Activated T-cell treated with anti-CD3 and anti-CD28 coated beads, Interleukin-2, amount 50 U/mL, for 48 hours (primary cell): ENCODE results near the gene ABCA12.
"Not testable (repeated sequence)": the region's sequence is repeated elsewhere in the genome, so short reads cannot be mapped to it uniquely, and the experiment has no call there.

ENCODE experiments used
- DNase-seq, 2 experiments: peaks; one replicate each; pipeline ENCODE4 v3.0.0-alpha.2; 2020

ABCA12 gene, protein sequence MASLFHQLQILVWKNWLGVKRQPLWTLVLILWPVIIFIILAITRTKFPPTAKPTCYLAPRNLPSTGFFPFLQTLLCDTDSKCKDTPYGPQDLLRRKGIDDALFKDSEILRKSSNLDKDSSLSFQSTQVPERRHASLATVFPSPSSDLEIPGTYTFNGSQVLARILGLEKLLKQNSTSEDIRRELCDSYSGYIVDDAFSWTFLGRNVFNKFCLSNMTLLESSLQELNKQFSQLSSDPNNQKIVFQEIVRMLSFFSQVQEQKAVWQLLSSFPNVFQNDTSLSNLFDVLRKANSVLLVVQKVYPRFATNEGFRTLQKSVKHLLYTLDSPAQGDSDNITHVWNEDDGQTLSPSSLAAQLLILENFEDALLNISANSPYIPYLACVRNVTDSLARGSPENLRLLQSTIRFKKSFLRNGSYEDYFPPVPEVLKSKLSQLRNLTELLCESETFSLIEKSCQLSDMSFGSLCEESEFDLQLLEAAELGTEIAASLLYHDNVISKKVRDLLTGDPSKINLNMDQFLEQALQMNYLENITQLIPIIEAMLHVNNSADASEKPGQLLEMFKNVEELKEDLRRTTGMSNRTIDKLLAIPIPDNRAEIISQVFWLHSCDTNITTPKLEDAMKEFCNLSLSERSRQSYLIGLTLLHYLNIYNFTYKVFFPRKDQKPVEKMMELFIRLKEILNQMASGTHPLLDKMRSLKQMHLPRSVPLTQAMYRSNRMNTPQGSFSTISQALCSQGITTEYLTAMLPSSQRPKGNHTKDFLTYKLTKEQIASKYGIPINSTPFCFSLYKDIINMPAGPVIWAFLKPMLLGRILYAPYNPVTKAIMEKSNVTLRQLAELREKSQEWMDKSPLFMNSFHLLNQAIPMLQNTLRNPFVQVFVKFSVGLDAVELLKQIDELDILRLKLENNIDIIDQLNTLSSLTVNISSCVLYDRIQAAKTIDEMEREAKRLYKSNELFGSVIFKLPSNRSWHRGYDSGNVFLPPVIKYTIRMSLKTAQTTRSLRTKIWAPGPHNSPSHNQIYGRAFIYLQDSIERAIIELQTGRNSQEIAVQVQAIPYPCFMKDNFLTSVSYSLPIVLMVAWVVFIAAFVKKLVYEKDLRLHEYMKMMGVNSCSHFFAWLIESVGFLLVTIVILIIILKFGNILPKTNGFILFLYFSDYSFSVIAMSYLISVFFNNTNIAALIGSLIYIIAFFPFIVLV (N-terminal part only)

DNA sequence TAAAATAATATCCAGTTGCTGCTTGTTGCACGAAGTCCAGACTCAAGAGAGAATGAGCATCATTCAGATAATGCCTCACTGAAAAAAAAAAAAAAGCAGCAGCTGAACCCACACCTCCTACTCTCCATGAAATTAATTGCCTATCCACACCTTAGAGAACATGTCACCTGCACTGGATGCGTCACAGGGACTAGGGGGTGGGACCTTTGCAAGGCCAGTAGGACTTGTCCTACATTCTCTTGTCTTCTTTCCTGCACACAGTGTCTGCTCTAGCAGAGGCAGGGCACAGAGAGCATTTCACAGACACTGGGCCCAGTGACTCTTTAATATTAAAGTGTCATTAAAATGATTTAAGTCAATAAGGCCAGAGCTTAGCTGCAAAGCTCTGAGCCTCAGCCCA lies at the start of gene ABCA12:
ABCA12 (minus strand) TSS at position 148 of the 400 bp plus-strand sequence. CDS start 418 bp downstream, outside the sequence.
- no peak for DNase-seq

DNA sequence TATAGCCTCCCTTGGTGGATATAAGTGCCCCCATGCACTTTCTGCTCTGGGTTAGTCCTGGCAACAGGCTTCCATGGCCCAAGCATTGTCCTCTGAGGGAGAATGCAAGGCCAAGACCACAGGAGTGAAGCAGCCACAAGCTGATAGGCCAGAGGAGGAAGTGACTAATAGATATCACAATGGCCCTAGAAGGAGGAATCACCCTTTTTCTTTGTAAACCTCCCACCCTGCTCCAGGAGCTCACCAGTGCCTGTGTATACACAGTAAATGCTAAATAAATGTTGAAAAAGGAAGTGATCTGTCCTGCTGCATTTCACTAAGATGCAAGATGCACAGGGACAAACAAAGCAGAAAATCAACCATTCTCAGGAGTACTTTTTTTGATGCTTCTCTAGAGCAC lies 49.7 kb upstream of the ABCA12 start:
- no peak for DNase-seq

DNA sequence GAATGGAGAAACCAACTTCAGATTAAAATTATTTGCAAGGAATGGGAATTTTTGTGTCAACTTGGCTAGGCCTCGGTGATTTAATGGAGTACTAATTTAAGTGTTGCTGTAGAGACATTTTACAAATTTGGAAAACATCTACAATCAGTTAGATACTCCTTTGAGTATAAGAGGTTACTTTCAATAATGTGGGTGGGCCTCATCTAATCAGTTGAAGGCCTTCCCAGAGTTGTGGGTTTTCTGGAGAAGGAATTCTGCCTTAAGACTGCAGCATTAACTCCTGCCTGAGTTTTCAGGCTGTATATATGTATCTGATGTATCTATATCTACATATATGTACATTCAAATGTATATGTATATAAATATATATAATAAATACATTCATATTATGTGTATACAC lies 47.6 kb upstream of the ABCA12 start:
- no peak for DNase-seq

DNA sequence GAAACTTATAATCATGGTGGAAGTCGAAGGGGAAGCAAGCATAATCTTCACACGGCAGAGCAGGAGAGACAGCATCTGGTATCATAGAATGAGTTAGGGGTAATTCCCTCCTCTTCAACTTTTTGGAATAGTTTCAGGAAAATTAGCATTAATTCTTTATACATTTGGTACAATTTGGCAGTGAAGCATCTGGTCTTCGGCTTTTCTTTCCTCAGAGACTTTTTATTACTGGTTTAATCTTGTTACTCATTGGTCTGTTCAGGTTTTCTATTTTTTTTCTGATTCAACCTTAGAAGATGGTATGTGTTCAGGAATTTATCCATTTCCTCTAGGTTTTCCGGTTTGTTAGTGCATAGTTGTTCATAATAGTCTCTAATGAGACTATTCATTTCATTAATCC lies 39.7 kb upstream of the ABCA12 start:
- DNase-seq = no peak

DNA sequence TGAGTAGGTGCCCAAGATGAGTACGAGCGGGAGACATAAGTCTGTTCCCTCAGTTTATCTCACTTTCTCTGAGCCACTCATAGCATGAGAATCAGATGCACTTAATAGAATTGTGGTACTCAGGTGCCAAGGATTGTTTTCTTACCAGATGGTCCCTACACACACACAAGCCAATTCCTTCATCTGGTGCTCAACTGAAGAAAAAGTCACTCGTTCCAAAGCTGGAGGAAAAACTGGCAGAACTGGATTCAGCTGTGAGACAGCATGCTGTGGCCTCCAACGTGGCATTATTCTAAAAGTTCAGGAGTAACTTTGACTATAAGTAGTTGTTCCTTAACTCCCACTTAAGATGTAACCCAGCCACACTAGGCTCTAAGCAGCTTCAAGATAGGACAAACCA lies 33.4 kb upstream of the ABCA12 start:
- no peak for DNase-seq

DNA sequence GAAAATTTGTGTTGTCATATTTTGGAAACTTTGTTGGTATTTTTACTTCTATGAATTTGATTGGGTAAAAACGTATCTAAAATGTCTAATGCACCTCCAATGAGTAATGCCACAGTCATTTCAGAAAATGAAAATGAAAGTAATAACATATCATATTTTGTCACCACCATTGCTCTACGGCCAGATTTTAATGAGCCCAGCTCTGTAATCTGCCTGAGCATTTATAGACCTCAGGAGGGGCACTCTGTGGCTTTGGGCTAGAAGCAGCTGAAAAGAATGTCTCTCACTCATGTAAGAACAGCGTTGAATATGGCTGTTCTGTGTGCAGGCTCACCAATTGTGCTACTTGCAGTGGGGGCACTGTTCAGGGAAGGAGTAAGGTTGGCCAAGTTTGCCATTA lies 32.7 kb upstream of the ABCA12 start:
- DNase-seq = no peak

DNA sequence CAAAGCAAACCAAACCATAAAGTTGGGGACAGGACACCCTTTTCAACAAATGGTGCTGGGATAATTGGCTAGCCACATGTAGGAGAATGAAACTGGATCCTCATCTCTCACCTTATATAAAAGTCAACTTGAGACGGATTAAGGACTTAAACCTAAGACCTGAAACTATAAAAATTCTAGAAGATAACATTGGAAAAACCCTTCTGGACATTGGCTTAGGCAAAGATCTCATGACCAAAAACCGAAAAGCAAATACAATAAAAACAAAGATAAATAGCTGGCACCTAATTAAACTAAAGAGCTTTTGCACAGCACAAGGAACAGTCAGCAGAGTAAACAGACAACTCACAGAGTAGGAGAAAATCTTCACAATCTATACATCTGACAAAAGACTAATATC lies 28.1 kb upstream of the ABCA12 start:
- DNase-seq = not testable (repeated sequence)

DNA sequence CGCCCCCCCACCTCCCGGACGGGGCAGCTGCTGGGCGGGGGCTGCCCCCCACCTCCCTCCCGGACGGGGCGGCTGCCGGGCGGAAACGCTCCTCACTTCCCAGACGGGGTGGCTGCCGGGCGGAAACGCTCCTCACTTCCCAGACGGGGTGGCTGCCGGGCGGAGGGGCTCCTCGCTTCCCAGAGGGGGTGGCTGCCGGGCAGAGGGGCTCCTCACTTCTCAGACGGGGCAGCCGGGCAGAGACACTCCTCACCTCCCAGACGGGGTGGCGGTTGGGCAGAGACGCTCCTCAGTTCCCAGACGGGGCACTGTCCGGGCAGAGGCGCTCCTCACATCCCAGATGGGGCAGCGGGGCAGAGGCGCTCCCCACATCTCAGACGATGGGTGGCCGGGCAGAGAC lies 24.9 kb upstream of the ABCA12 start:
- DNase-seq = not testable (repeated sequence)

DNA sequence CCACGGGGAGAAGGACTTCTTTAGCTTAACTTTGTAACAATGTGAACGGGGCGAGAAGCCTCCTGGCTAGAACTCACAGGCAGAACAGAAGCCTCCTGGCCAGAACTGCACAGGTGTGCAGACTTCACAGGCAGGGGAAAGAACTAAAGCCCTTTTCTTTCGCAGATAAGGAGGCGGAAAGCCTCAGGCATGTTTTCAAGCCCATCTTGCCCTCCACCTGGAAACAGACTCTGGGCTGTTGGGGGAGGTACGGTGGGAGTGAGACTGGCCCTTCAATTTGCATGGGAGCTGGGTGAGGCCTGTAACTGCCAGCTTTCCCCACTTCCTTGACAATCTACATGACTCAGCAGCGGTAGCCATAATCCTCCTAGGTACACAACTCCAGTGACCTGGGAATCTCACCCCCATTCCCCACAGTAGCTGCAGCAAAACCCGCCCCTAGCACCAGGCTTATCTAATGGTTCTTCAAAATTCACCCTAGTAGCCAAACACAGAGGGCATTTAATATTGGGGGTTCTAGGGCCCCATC lies 22.9 kb upstream of the ABCA12 start:
- no peak for DNase-seq

DNA sequence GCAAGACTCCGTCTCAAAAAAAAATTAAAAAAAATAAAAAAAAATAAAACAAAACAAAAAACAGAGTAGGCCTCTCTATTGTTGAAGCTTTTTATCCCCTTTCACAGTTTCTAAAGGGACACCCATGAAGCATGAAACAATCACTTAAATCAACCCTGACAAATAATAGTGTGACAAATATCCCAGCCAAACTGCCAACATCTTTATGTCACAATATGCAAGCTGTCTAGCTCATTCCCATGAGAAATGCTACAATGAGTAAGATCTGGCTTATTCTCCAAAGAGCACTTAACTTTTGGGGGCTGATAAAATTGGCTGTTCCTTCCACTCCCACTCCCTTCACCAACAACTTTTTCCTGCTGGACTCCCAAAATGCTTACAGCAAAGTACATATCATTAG lies 21.7 kb upstream of the ABCA12 start:
- no peak for DNase-seq

DNA sequence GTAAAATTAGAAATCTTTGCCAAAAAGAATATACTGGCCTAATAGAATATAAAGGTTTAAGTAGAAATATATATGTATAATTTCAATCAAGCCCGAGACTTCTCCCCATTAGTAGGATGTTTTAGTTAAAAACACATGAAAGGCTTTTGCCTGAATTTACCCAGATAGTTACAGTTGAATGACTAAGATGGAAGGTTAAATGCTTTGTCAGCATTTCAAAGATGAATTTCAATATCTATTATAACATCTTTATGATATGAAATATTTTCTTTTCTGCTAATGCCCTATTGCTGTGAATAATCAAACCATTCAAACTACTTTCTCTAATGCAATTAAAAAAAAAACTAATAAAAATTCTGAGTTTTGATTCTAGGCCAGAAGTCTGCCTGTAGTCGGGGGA lies 18.0 kb upstream of the ABCA12 start:
- no peak for DNase-seq

DNA sequence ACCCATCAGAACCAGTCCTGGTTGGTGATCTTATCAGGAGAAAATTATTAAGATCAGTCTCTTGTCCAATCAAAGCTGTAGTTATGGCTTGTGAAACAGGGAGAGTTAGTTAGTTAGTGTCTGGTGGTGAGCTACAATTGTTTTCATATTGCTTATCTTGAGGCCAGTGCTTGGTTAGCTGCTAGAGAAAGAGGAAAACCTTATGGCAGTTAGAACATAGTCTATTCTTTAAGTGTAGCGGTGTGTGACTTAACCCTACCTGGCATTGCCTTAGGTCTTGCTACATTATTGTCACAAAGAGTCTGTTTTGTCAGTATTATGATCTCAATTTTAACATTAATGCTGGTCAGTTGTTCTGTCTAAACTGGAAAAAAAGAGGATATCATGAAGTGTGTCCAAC lies 11.5 kb upstream of the ABCA12 start:
- DNase-seq = no peak

DNA sequence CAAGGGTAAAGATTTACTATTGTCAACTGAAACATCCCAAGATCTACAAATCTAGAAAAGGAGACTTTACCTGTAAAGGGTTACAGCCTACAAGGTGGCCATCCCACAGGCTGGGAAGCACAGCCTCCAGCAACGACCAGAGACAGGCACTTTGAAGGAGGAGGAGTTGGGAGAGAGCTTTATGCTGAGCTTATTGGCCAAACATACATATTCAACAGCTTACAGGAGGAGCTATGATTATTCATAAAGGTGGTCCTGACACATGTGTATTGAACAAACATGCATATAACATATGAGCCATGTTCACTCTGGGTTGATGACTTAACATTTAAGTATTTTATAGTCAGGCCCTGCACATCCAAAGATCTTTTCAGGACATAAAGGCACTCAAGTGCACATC lies 11.1 kb upstream of the ABCA12 start:
- DNase-seq = no peak

DNA sequence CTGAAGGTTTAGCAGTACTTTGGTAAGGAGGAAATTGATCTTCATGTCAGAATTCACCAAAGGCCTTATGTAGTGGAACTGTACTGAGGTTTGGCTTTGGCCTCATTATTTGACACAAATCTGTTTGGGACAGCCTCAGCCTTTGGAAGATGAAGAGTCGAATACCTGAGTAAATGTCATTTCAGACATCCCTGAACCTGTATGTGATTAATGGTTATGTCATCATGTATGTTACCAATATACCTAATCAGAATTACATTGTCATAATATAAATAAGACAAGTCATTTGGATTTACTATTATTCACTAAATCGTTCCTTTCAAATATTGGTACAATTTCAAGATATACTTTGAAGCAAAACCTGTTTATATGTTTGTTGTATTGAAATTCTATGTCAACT lies 10.6 kb upstream of the ABCA12 start:
- DNase-seq = no peak

DNA sequence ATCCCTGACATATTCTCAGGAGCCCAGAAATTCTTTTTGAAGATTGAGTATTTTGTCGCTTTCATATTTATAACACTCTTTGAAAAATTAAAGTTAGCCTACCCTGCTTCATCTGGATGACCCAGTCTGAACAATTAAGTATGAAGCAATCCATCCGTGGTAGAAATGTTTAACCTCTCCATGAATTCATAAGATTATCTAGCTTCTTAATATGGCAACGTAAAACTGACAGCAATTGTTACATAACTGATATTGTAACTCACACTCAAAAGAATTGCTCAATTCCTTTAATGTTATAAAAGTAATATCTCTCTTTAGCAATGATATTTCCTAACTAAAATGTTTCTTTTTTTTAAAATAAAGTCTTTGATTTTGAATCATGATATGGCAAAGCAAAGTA lies 7.2 kb upstream of the ABCA12 start:
- DNase-seq = no peak

DNA sequence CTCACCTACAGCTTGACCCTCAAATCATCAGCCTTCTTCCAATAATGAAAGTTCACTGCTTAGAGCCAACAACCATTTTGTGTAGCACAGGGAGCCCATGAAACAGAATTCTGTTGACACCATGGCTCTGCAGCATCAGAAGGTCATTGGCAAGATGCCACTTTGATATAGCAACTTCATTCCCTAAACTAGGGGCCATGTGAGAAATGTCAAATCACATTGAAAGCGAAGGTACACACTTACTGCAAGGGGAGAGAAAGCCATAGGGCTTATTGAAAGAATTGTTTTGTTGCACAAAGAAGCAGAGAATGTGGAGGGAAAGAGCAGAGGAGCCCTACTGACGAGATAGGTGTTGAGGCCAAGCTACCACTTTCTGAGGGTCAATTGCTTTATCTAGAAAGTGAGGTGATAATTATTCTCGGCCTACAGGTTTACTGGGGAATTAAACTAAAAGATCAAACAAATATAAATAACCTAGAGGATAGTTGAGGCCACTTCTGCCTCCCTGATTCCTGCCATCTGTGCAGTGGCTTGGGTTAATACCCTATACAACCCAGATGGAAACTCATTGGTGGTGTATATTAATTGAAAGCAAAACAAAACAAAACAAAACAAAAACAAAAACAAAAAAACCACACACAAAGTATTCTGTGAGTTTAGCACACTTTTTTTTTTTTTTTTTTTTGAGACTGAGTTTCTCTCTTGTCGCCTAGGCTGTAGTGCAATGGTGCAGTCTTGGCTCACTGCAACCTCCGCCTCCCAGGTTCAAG lies 5.9 kb upstream of the ABCA12 start:
- DNase-seq = no peak

DNA sequence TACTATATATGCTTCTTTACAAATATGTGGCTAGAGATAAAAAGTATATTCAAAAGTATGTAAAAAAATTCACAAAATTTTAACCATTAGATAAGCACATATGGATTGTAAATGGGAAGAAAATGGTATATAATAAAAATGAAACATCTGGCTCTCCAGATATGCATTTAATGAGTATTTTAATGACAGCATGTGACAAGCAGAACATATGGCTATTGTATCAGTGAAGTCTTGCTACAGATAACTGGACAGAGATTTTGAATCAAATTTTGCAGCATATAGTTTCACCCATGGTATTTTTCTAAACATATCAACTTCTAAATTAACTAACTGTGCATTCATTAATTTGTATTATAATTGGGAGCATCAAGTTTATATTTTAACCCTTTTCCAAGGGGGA lies 5.0 kb upstream of the ABCA12 start:
- no peak for DNase-seq

DNA sequence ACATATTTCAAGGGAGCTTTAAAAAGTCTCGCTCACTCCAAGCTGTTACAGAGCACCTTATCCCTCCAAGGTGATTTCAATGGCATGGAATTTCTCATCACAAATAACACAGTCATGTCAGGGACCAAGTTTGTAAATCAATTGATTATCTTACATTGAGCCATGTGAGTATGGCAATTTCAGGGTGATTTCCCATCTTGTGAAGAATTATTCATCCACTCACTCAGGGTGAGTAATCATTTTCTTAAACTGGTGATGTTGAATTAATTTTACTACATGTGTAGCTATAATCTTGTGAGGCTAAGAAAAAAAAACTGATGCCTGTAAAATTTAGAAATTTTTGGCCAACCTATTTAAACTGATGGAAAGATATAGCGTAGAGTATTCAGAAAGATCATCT lies 3.3 kb upstream of the ABCA12 start:
- DNase-seq = no peak

DNA sequence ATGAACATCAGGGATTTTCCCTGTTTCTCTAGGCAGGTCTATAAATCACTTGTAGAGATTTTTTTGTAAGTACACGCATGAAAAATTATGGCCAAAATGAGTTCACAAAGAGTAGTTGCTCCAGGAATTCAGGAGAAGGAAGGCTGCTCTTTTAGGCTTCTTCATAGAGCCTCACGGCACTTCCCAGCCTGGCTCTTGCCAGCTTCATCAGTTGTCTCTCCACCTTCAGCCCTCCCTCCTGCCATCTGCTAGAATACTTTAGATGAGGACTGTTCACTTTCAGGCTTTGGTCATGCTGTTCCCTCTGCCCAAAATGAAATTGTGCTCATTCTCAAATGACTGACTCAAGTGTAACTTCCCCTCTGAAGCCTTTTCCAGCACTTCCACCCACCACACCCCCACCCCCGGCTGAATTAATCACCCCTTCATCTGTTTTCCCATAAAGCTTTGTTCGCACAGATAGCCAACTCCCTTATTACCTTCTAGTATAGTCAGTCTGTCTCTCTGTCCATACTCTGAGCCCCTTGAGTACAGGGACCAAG lies 1.8 kb upstream of the ABCA12 start:
- no peak for DNase-seq

DNA sequence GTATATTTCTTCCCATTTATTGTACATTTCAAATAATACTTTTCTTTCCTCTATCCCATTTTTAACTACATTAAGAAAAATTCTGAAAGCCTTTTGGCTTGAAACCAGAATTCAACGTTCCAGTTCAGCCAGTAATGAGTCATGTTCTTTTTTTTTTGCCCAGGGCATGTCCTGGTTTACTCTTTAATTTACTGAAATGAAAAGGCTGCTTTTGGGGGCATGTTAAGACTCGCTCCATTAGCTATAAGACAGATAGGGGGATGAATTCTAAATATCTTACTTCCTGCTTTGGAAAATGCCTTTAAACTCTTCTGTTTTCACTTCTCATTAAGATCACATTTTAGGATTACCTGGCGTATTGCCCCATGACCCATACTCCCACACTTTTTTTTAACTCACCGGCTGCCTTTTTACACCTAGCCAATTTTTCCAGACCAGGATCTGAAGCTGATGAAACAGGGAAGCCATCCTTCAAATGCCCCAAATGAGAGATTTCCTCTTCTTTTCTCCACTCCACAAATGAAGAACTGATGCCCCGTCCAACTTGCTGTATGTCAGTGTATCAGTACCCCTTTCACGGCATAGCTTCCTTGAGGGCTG lies 585 bp downstream of the ABCA12 start:
- DNase-seq = no peak

DNA sequence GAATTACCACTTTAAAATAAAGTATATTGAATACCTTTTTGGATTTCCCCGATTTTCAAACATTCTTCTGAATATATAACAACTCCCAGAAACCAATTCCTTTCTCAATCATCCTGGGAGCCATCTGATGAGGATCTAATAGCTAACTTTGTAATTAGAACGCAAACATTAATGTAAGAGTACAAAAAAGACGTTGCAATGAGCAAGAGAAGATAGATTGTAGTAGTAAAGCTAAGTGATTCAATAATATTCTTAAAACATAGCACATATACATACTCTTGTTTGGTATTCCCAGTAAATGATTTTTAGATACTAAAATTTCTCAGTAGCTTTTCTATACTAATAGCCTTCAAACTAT lies 1.1 kb downstream of the ABCA12 start:
- no peak for DNase-seq
